ENCODE results near the gene RCVRN. TPM values are rescaled to one million over a fixed set of nuclear protein-coding genes. Genes with fewer than 3 reads are reported as not detected.

Gene RCVRN
- total and polyA plus RNA-seq, 2 of the 8 experiments (the other 6 are each of a cell fraction or from before 2014, with no cell fraction given) = not detected

GRCh38 chr17:9918804-9919352 is 13.8 kb upstream of the RCVRN start:
- DNase-seq (ENCODE audit: low read depth in 1 of 2, low spot score in 2 of 2) (no peak), FAIRE-seq (no peak)
- 85% methylated on average over 5 of the region's 5 CpGs; no CpG with 5 or more reads in 1 of the 2 experiments for WGBS, 2 experiments (ENCODE audit: extremely low coverage in 1 of 2, insufficient coverage in 1 of 2, insufficient read length in 1 of 2, insufficient replicate concordance in 2 of 2, low coverage in 1 of 2, low lambda C conversion rate in 2 of 2, missing lambda C conversion rate in 1 of 2)
- TF ChIP-seq RAD21 (IDR thresholded peaks at IDR 0.05 in 1 of 2, conservative IDR thresholded peaks at IDR 0.05 in 1 of 2; ENCODE audit: low read depth in 2 of 2, low read length in 2 of 2) (no peak), ZNF274 (IDR thresholded peaks at IDR 0.05; ENCODE audit: borderline replicate concordance, extremely low read depth, low read length) (no peak), POLR2AphosphoS5 (IDR thresholded peaks at IDR 0.05; ENCODE audit: low read depth, low read length) (no peak), ASH2L (IDR thresholded peaks at IDR 0.05; ENCODE audit: low read length) (no peak), POLR2A (IDR thresholded peaks at IDR 0.05; ENCODE audit: control extremely low read depth in 1 of 2, low read depth in 2 of 2, low read length in 2 of 2) (no peak), RFX5 (IDR thresholded peaks at IDR 0.05; ENCODE audit: borderline replicate concordance, low read depth, low read length) (no peak), SP1 (IDR thresholded peaks at IDR 0.05; ENCODE audit: low read depth, low read length) (no peak), SP2 (IDR thresholded peaks at IDR 0.05; ENCODE audit: low read length) (no peak), YY1 (IDR thresholded peaks at IDR 0.05; ENCODE audit: low read depth, low read length) (no peak), MAX (IDR thresholded peaks at IDR 0.05) (no peak), KDM4A (IDR thresholded peaks at IDR 0.05; ENCODE audit: low read depth, low read length, severe bottlenecking) (no peak), EZH2 (IDR thresholded peaks at IDR 0.05; ENCODE audit: low read depth, low read length, severe bottlenecking) (no peak), SP4 (IDR thresholded peaks at IDR 0.05; ENCODE audit: low read length) (no peak), MAFK (IDR thresholded peaks at IDR 0.05; ENCODE audit: low read depth, low read length) (no peak), CBX8 (IDR thresholded peaks at IDR 0.05; ENCODE audit: borderline replicate concordance, low read depth, low read length) (no peak)
- H3K9ac ChIP-seq (replicated peaks in 1 of 4; ENCODE audit: extremely low read depth in 1 of 4, low read depth in 3 of 4, low read length in 3 of 4) = no peak overlapping the region
- H2BK120ac ChIP-seq (replicated peaks; ENCODE audit: low read depth, low read length) = no peak overlapping the region
- no peak overlapping the region for H2BK5ac ChIP-seq (ENCODE audit: low read depth, low read length)
- H4K5ac ChIP-seq (ENCODE audit: insufficient read length, low read depth, low read length) = no peak overlapping the region
- H3K4me3 ChIP-seq (ENCODE audit: extremely low read depth in 1 of 4, insufficient read depth in 2 of 4, low read depth in 3 of 4, low read length in 4 of 4) = no peak overlapping the region
- H3K79me2 ChIP-seq (ENCODE audit: control insufficient read depth in 1 of 2, insufficient read depth in 2 of 2, low read length in 2 of 2) = no peaks in the 10 kb centered on the region
- no peak overlapping the region for H2BK15ac ChIP-seq (ENCODE audit: low read length)
- H3K14ac ChIP-seq (ENCODE audit: insufficient read length) = no peak overlapping the region
- no peaks in the 10 kb centered on the region for H3K79me1 ChIP-seq (ENCODE audit: low read depth, low read length)
- H3K9me3 ChIP-seq (ENCODE audit: insufficient read depth in 2 of 2, low read depth in 1 of 2, low read length in 1 of 2) = no peaks in the 10 kb centered on the region
- no peak overlapping the region for H3K56ac ChIP-seq (replicated peaks; ENCODE audit: insufficient read length, low read depth, low read length)
- H3K4me1 ChIP-seq (replicated peaks in 1 of 4; ENCODE audit: control insufficient read depth in 3 of 4, insufficient read depth in 4 of 4, low read length in 3 of 4) = no peaks in the 10 kb centered on the region
- no peaks in the 10 kb centered on the region for H4K20me1 ChIP-seq (replicated peaks in 1 of 2; ENCODE audit: control insufficient read depth in 1 of 2, insufficient read depth in 2 of 2, low read length in 2 of 2)
- no peak overlapping the region for H3K18ac ChIP-seq (ENCODE audit: extremely low read depth, low read length)
- no peak overlapping the region for H3K4ac ChIP-seq (replicated peaks; ENCODE audit: insufficient read length, low read depth, low read length)
- no peaks in the 10 kb centered on the region for H3K27me3 ChIP-seq (replicated peaks in 1 of 4; ENCODE audit: control insufficient read depth in 3 of 4, extremely low read depth in 1 of 4, insufficient read depth in 3 of 4, low read length in 3 of 4)
- no peak overlapping the region for H4K8ac ChIP-seq (ENCODE audit: extremely low read depth, insufficient read depth, low read length)
- no peaks in the 10 kb centered on the region for H3K23me2 ChIP-seq (ENCODE audit: low read depth, low read length)
- no peak overlapping the region for H3K4me2 ChIP-seq (ENCODE audit: insufficient read depth in 1 of 2, low read depth in 2 of 2, low read length in 2 of 2)
- no peak overlapping the region for H2AFZ ChIP-seq (ENCODE audit: low read length)
- H3K27ac ChIP-seq (ENCODE audit: low read depth, low read length) = no peak overlapping the region
- no peak overlapping the region for H2AK5ac ChIP-seq (ENCODE audit: low read depth, low read length)
- POLR2A ChIA-PET (ENCODE audit: partially characterized antibody) = no interaction called here
- no peaks in the 10 kb centered on the region for H3K36me3 ChIP-seq (ENCODE audit: control insufficient read depth in 2 of 4, insufficient read depth in 4 of 4, low read length in 3 of 4)
- no peak overlapping the region for H4K91ac ChIP-seq (replicated peaks; ENCODE audit: insufficient read length, low read length)
- no peak overlapping the region for H3K23ac ChIP-seq (ENCODE audit: insufficient read length)
- CTCF ChIA-PET (ENCODE audit: partially characterized antibody) = interaction anchor here (0.6 to 6.0 kb wide), 10 partner anchors 10 to 429 kb away, joined by 3 to 49 read pairs (median 5); partner anchors contain the start of gene RCVRN
- H2BK12ac ChIP-seq (ENCODE audit: low read depth, low read length) = no peak overlapping the region
- no peak overlapping the region for H2BK20ac ChIP-seq (ENCODE audit: low read length)

All from H1 (cell line).